Heart right ventricle (tissue), 16 donors: ENCODE results near the gene RRM1. TPM values are rescaled to one million over a fixed set of nuclear protein-coding genes. Genes with fewer than 3 reads are reported as not detected.

Experiments
- ATAC-seq, 8 donors: fragments of 200-7000 bp; cut with Tn5 transposase; one replicate each; pipeline ENCODE4 v1.9.1; 2020; ENCODE audit warnings: mild to moderate bottlenecking in 8 of 8, moderate library complexity in 8 of 8, moderate number of reproducible peaks in 1 of 8
- DNase-seq, 2 donors: peaks; one replicate each; pipeline ENCODE4 v3.0.0-alpha.2; 2020
- H3K27ac ChIP-seq, 10 donors: fragments of 200-600 bp; sonication (generic) in 2 of 10; one replicate each; pipeline versions ENCODE4 v1.5.0 to v1.8.0; 2020 to 2022; ENCODE audit warnings: mild to moderate bottlenecking in 3 of 10
- H3K27me3 ChIP-seq, 7 donors: fragments of 200-600 bp; one replicate each; pipeline ENCODE4 v1.8.0; 2021 to 2022; ENCODE audit warnings: mild to moderate bottlenecking in 2 of 7
- H3K36me3 ChIP-seq, 9 donors: fragments of 200-600 bp; sonication (generic) in 1 of 9; one replicate each; pipeline versions ENCODE4 v1.5.0 to v1.8.0; 2020 to 2022; ENCODE audit warnings: mild to moderate bottlenecking in 2 of 9
- H3K4me1 ChIP-seq, 9 donors: fragments of 200-600 bp; sonication (generic) in 1 of 9; one replicate each; pipeline versions ENCODE4 v1.5.0 to v1.8.0; 2020 to 2022; ENCODE audit warnings: mild to moderate bottlenecking in 4 of 9
- H3K4me3 ChIP-seq, 10 donors: fragments of 200-600 bp; sonication (generic) in 2 of 10; one replicate each; pipeline versions ENCODE4 v1.5.0 to v1.8.0; 2020 to 2022; ENCODE audit warnings: mild to moderate bottlenecking in 7 of 10, moderate library complexity in 2 of 10
- H3K9me3 ChIP-seq, 11 donors: fragments of 200-600 bp in 10 of 11; sonication (generic) in 2 of 11; one replicate each; pipeline versions ENCODE4 v1.5.0 to v1.8.0; 2013 to 2022; ENCODE audit warnings: mild to moderate bottlenecking in 2 of 11, control low read depth in 1 of 11, moderate library complexity in 1 of 11
- CTCF ChIP-seq, 9 donors: fragments of 200-600 bp; sonication (generic) in 2 of 9; IDR thresholded peaks; one replicate each; pipeline versions ENCODE4 v1.5.0 to v1.8.0; 2021 to 2022; ENCODE audit warnings: antibody characterized with exemption in 9 of 9, mild to moderate bottlenecking in 5 of 9, moderate library complexity in 1 of 9
- WGBS, 2 donors: extraction: QIAGEN DNeasy Blood & Tissue Kit; methylation state at CpG; one replicate each; pipeline ENCODE4 v1.1.7; 2013; ENCODE audit warnings: inconsistent platforms in 1 of 2; 5-methylcytosine and 5-hydroxymethylcytosine counted together
- intact Hi-C, 10 donors: fragments of 100-400 bp; cut with DNase I; formaldehyde crosslinking; loops; one replicate each; pipeline versions ENCODE4 v1.11.1 to v1.14.2; 2022
- polyA plus RNA-seq, 2 donors: library from polyadenylated mRNA; stranded (reverse); fragments of 200-250 nt; gene quantifications; one replicate each; pipeline ENCODE4 v1.2.3, GENCODE V29; 2013
- total RNA-seq, 10 donors: library from RNA; stranded (reverse); fragmentation: NEBNext Ultra II Directional in 3 of 10; extraction: Animal tissue kit (Norgen Biotek cat#: 25700) in 3 of 10; gene quantifications; one replicate each; pipeline versions ENCODE4 v1.2.1 to v1.2.4, GENCODE V29; 2021 to 2023
- donor health status: Arrhythmogenic right ventricular cardiomyopathy.
- donor health status: ischemic (EF 13 %, LVEDD 7.1; RV severe dilation, severe dysfunction).
- donor health status: healthy with polysubstance abuse.
- donor health status: DM: no; HTN: yes; CAD: no.
- donor health status: DM: no; HTN: no; CAD: no.
- donor health status: ischemic (EF 25% LVEDD 6.9; RV normal size, moderate dysfunction).
- donor health status: ischemic (EF 25% LVEDD 5.7; RV mildly dilated, moderate dysfunction).
- donor health status: healthy.
- donor health status: DM: yes; HTN: yes; CAD: no.
- donor health status: Ischemic cardiomyopathy.
- donor health status: ischemic (EF 35%, LVEDD 5.7; RV mildly dilated, moderate dysfunction).
- donor health status: nonischemic (EF 11% LVEDD 7.7; RV severe dilation, severe dysfunction).
- donor health status: DM: yes; HTN: yes; CAD: no.
- donor health status: PGD.
- donor health status: ischemic (EF 29% LVEDD 5.4; RV normal size, mild dysfunction).
- donor health status: nonischemic (EF 23%, LVEDD 6.1; RV moderate dilation, normal function).

The RRM1 gene
- total and polyA plus RNA-seq, 12 donors: 3.7 to 36.6 (median 27.7) TPM

- Histone ChIP-seq H3K27ac (peak overlapping the region; percentile 79 to 97 (median 94)), H3K9me3 (no peaks in the 10 kb centered on the region), H3K4me3 (peak overlapping the region; percentile 76 to 93 (median 84)), H3K27me3 (no peaks in the 10 kb centered on the region), H3K4me1 (peaks cover 0 to 53% (median 15%) of the 10 kb centered on the region in 9 donors), H3K36me3 (peaks cover 0 to 31% (median 0%) of the 10 kb centered on the region in 9 donors)
- ATAC-seq (peak in 5 of 8 donors; percentile 1 to 22 (median 7)), DNase-seq (no peak)
- WGBS, 2 donors: 68 to 72% methylated on average over 25 of the region's 25 CpGs
- intact Hi-C loops: no loop called here
- no peak for TF ChIP-seq CTCF (IDR thresholded peaks at IDR 0.05)
Observed at GRCh38 chr11:4093519-4094347, 866 bp upstream of the RRM1 start.

GRCh38 chr11:4095509-4096230 lies 1.1 kb downstream of the RRM1 start:
- Histone ChIP-seq H3K4me3 (peak overlapping the region in 9 of 10 donors; percentile 77 to 93 (median 85)), H3K9me3 (no peaks in the 10 kb centered on the region), H3K36me3 (peaks cover 0 to 16% (median 0%) of the 10 kb centered on the region in 9 donors), H3K27ac (peak overlapping the region in 9 of 10 donors; percentile 85 to 97 (median 95)), H3K4me1 (peaks cover 0 to 59% (median 15%) of the 10 kb centered on the region in 9 donors), H3K27me3 (no peaks in the 10 kb centered on the region)
- intact Hi-C loops: no loop called here
- WGBS, 2 donors: 25 to 26% methylated on average over 10 of the region's 10 CpGs
- DNase-seq (no peak), ATAC-seq (no peak)
- no peak for TF ChIP-seq CTCF (IDR thresholded peaks at IDR 0.05)

GRCh38 chr11:4098026-4098621 lies 3.5 kb downstream of the RRM1 start:
- Histone ChIP-seq H3K27ac (no peak overlapping the region), H3K9me3 (no peaks in the 10 kb centered on the region), H3K27me3 (no peaks in the 10 kb centered on the region), H3K36me3 (peaks cover 0 to 23% (median 0%) of the 10 kb centered on the region in 9 donors), H3K4me1 (peaks cover 0 to 48% (median 15%) of the 10 kb centered on the region in 9 donors), H3K4me3 (no peak overlapping the region)
- intact Hi-C loops: no loop called here
- no peak for TF ChIP-seq CTCF (IDR thresholded peaks at IDR 0.05)
- WGBS, 2 donors: 58 to 76% methylated on average over 4 of the region's 4 CpGs
- ATAC-seq (no peak), DNase-seq (no peak)

- no peak overlapping the region for H3K4me3 ChIP-seq
- no peak for TF ChIP-seq CTCF (IDR thresholded peaks at IDR 0.05)
- H3K27ac ChIP-seq: no peak overlapping the region
- no peak for DNase-seq
- peaks cover 0 to 69% (median 9%) of the 10 kb centered on the region in 9 donors for H3K36me3 ChIP-seq
- no peaks in the 10 kb centered on the region for H3K9me3 ChIP-seq
- WGBS, 2 donors: 92 to 94% methylated on average over 4 of the region's 4 CpGs
- ATAC-seq: no peak
- intact Hi-C loops: no loop called here
- peaks cover 0 to 13% (median 0%) of the 10 kb centered on the region in 9 donors for H3K4me1 ChIP-seq
- no peaks in the 10 kb centered on the region for H3K27me3 ChIP-seq
Observed at GRCh38 chr11:4102711-4103110, 8.1 kb downstream of the RRM1 start.
